H9 (cell line): ENCODE measurements around the gene LRP1B. TPM values are rescaled to one million over a fixed set of nuclear protein-coding genes. Genes with fewer than 3 reads are reported as not detected.

Experiments
- DNase-seq: peaks from one replicate; pipeline ENCODE4 v3.0.0-alpha.2; 2017
- H2AFZ ChIP-seq: one replicate; pipeline ENCODE4 v1.6.1; 2013; ENCODE audit warnings: mild to moderate bottlenecking, low read length, control low read depth, moderate library complexity
- H2AK5ac ChIP-seq: 2 replicates; pipeline ENCODE4 v1.6.1; 2013; ENCODE audit warnings: low read length, control low read depth, mixed read lengths; ENCODE audit not compliant: insufficient read length
- H2BK120ac ChIP-seq: one replicate; pipeline ENCODE4 v1.6.1; 2013; ENCODE audit warnings: low read depth, mild to moderate bottlenecking, low read length, control low read depth, inconsistent platforms; ENCODE audit not compliant: poor library complexity, severe bottlenecking
- H2BK12ac ChIP-seq: 2 replicates; pipeline ENCODE4 v1.6.1; 2013; ENCODE audit warnings: low read length, control low read depth, mixed read lengths, low read depth; ENCODE audit not compliant: insufficient read length
- H2BK15ac ChIP-seq: 2 replicates; pipeline ENCODE4 v1.6.1; 2013; ENCODE audit warnings: low read depth, low read length, control low read depth
- H2BK20ac ChIP-seq: one replicate; pipeline ENCODE4 v1.6.1; 2013; ENCODE audit warnings: low read depth, mild to moderate bottlenecking, low read length, control low read depth, inconsistent platforms; ENCODE audit not compliant: poor library complexity, severe bottlenecking
- H2BK5ac ChIP-seq: 2 replicates; pipeline ENCODE4 v1.6.1; 2013; ENCODE audit warnings: low read length, control low read depth, mixed read lengths; ENCODE audit not compliant: insufficient read length
- H3K14ac ChIP-seq: 2 replicates; pipeline ENCODE4 v1.6.1; 2013; ENCODE audit warnings: low read length, control low read depth; ENCODE audit not compliant: insufficient read depth
- H3K18ac ChIP-seq: 2 replicates; pipeline ENCODE4 v1.6.1; 2013; ENCODE audit warnings: low read depth, mild to moderate bottlenecking, mixed read lengths, low read length, control low read depth; ENCODE audit not compliant: insufficient read length
- H3K23ac ChIP-seq: 2 replicates; pipeline ENCODE4 v1.6.1; 2013; ENCODE audit warnings: low read length, control low read depth, mixed read lengths, low read depth; ENCODE audit not compliant: insufficient read length
- H3K23me2 ChIP-seq: 2 replicates; pipeline ENCODE4 v1.6.1; 2013; ENCODE audit warnings: low read depth, mild to moderate bottlenecking, mixed read lengths, low read length, control low read depth; ENCODE audit not compliant: insufficient read length, poor library complexity, severe bottlenecking
- H3K27ac ChIP-seq: 2 replicates; pipeline ENCODE4 v1.5.1; 2013; ENCODE audit warnings: low read length, control low read depth, mixed read lengths, low read depth; ENCODE audit not compliant: insufficient read length
- H3K27me3 ChIP-seq: 2 replicates; pipeline ENCODE4 v1.6.1; 2013; ENCODE audit warnings: low read length, control low read depth, inconsistent platforms; ENCODE audit not compliant: insufficient read depth
- H3K4ac ChIP-seq: 2 replicates; pipeline ENCODE4 v1.6.1; 2013; ENCODE audit warnings: low read depth, mild to moderate bottlenecking, control low read depth, inconsistent platforms, low read length, moderate library complexity
- H3K4me1 ChIP-seq: 2 replicates; pipeline ENCODE4 v1.6.1; 2013; ENCODE audit warnings: low read length, control low read depth, inconsistent platforms; ENCODE audit not compliant: insufficient read depth
- H3K4me2 ChIP-seq: 2 replicates; pipeline ENCODE4 v1.6.1; 2013; ENCODE audit warnings: low read length, control low read depth, mixed read lengths; ENCODE audit not compliant: insufficient read length, insufficient read depth
- H3K56ac ChIP-seq: 2 replicates; pipeline ENCODE4 v1.6.1; 2013; ENCODE audit warnings: low read depth, mild to moderate bottlenecking, mixed read lengths, low read length, control low read depth; ENCODE audit not compliant: insufficient read length
- H3K79me1 ChIP-seq: 2 replicates; pipeline ENCODE4 v1.6.1; 2013; ENCODE audit warnings: low read depth, mild to moderate bottlenecking, moderate library complexity, low read length, control low read depth, inconsistent platforms; ENCODE audit not compliant: insufficient read depth, poor library complexity, severe bottlenecking
- H3K79me2 ChIP-seq: 2 replicates; pipeline ENCODE4 v1.6.1; 2013; ENCODE audit warnings: low read length, control low read depth, inconsistent platforms; ENCODE audit not compliant: insufficient read depth
- H3K9ac ChIP-seq: 2 replicates; pipeline ENCODE4 v1.6.1; 2013; ENCODE audit warnings: low read length, control low read depth, mixed read lengths; ENCODE audit not compliant: insufficient read length; ENCODE audit errors: extremely low read depth
- H3K9me3 ChIP-seq: one replicate; pipeline ENCODE4 v1.6.1; 2013; ENCODE audit warnings: low read depth, low read length, inconsistent platforms; ENCODE audit not compliant: control insufficient read depth
- H3T11ph ChIP-seq: one replicate; pipeline ENCODE4 v1.6.1; 2013; ENCODE audit warnings: mild to moderate bottlenecking, low read length, control low read depth, inconsistent platforms
- H4K20me1 ChIP-seq: one replicate; pipeline ENCODE4 v1.6.1; 2013; ENCODE audit not compliant: control insufficient read depth, insufficient read length, insufficient read depth
- H4K5ac ChIP-seq: 2 replicates; pipeline ENCODE4 v1.6.1; 2013; ENCODE audit warnings: low read depth, mild to moderate bottlenecking, mixed read lengths, low read length, control low read depth; ENCODE audit not compliant: insufficient read length
- H4K8ac ChIP-seq: replicated peaks from 2 replicates; pipeline ENCODE4 v1.6.1; 2013; ENCODE audit warnings: low read length, control low read depth, mixed read lengths, low read depth; ENCODE audit not compliant: insufficient read length
- H4K91ac ChIP-seq: 2 replicates; pipeline ENCODE4 v1.6.1; 2013; ENCODE audit warnings: low read depth, mild to moderate bottlenecking, moderate library complexity, mixed read lengths, low read length, control low read depth; ENCODE audit not compliant: insufficient read length
- H3K27ac Mint-ChIP-seq, 3 experiments: 2 replicates in 2 of 3; 3 replicates in 1 of 3; pipeline ENCODE4 v1.8.0; 2020 to 2021; ENCODE audit warnings: mixed read lengths in 3 of 3, mild to moderate bottlenecking in 1 of 3, moderate library complexity in 1 of 3
- H3K27me3 Mint-ChIP-seq: 2 replicates; pipeline ENCODE4 v1.8.0; 2021; ENCODE audit warnings: low read depth, mild to moderate bottlenecking, moderate library complexity, mixed read lengths
- H3K36me3 Mint-ChIP-seq, 3 experiments: 2 replicates in 2 of 3; 3 replicates in 1 of 3; pipeline ENCODE4 v1.8.0; 2020 to 2021; ENCODE audit warnings: low read depth in 3 of 3, mixed read lengths in 3 of 3; ENCODE audit not compliant: insufficient read depth in 1 of 3
- H3K4me1 Mint-ChIP-seq, 2 experiments: 2 replicates each; pipeline ENCODE4 v1.8.0; 2020; ENCODE audit warnings: mixed read lengths in 2 of 2
- H3K4me3 Mint-ChIP-seq, 2 experiments: 2 replicates in 1 of 2; 3 replicates in 1 of 2; pipeline ENCODE4 v1.8.0; 2020 to 2021; ENCODE audit warnings: mild to moderate bottlenecking in 2 of 2, mixed read lengths in 2 of 2, moderate library complexity in 1 of 2
- H3K9me3 Mint-ChIP-seq, 2 experiments: 2 replicates in 1 of 2; 3 replicates in 1 of 2; pipeline ENCODE4 v1.8.0; 2020; ENCODE audit warnings: mild to moderate bottlenecking in 2 of 2, mixed read lengths in 2 of 2, moderate library complexity in 1 of 2
- CTCF ChIP-seq: fragments of 200-600 bp; sonication (generic); conservative IDR thresholded peaks from 3 replicates; pipeline ENCODE4 v1.8.0; 2021; ENCODE audit warnings: antibody characterized with exemption, mild to moderate bottlenecking
- WGBS: extraction: QIAGEN DNeasy Blood & Tissue Kit; methylation state at CpG from one replicate; pipeline ENCODE4 v1.1.7; 2013; ENCODE audit warnings: missing lambda C conversion rate, low lambda C conversion rate, mixed read lengths; ENCODE audit not compliant: insufficient read length; ENCODE audit errors: extremely low coverage; 5-methylcytosine and 5-hydroxymethylcytosine counted together
- total RNA-seq: library from RNA; stranded (reverse); gene quantifications from 2 replicates; pipeline ENCODE4 v1.2.1, GENCODE V29; 2021

The LRP1B gene
- total RNA-seq, 1 experiment from 2014 or later: not detected

- Histone ChIP-seq H3K56ac (no peak overlapping the region), H3K23me2 (no peaks in the 10 kb centered on the region), H2AFZ (no peak overlapping the region), H2AK5ac (no peak overlapping the region), H3K79me2 (no peaks in the 10 kb centered on the region), H4K20me1 (no peaks in the 10 kb centered on the region), H2BK5ac (no peak overlapping the region), H3K9ac (no peak overlapping the region), H4K91ac (no peak overlapping the region), H4K8ac (no peak overlapping the region), H3K79me1 (no peaks in the 10 kb centered on the region), H3T11ph (no peak overlapping the region), H3K4me2 (no peak overlapping the region), H2BK15ac (no peak overlapping the region), H3K18ac (no peak overlapping the region), H3K23ac (no peak overlapping the region), H3K27ac (no peak overlapping the region), H3K14ac (no peak overlapping the region), H2BK120ac (no peak overlapping the region), H3K4ac (no peak overlapping the region), H3K9me3 (no peaks in the 10 kb centered on the region), H3K27me3 (no peaks in the 10 kb centered on the region), H2BK12ac (no peak overlapping the region), H3K4me1 (no peaks in the 10 kb centered on the region), H4K5ac (no peak overlapping the region), H2BK20ac (no peak overlapping the region)
- no peaks in the 10 kb centered on the region; a peak in 1 of 5 replicates for H3K9me3 Mint-ChIP-seq
- no peaks in the 10 kb centered on the region for H3K4me1 Mint-ChIP-seq
- TF ChIP-seq CTCF: no peak
- no peaks in the 10 kb centered on the region for H3K36me3 Mint-ChIP-seq
- WGBS: no CpG with 5 or more reads among the region's 1 CpG
- DNase-seq: no peak
- no peak overlapping the region for H3K4me3 Mint-ChIP-seq
- H3K27me3 Mint-ChIP-seq: no peaks in the 10 kb centered on the region
- no peak overlapping the region for H3K27ac Mint-ChIP-seq
Measured at GRCh38 chr2:140200307-140200706, 1930.5 kb downstream of the LRP1B start.
